Measurements from ENCODE around the gene FLACC1.

Gene FLACC1, protein sequence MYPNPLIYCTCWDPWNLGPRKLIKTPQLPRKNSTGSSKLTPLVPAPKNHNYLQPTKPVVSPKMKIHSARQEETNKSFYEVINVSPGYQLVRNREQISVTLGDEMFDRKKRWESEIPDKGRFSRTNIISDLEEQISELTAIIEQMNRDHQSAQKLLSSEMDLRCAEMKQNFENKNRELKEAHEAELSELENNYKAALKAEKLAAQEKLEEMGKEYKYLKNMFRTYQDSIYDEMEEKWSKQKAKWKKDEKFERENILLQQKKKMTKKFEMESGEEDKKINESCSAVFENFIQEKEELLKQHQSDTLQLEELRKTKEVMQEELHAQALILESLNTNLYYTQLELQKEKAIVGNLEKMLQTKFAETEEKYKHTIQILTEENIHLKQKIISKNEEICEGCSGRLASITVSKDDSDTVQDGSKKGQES

DNA sequence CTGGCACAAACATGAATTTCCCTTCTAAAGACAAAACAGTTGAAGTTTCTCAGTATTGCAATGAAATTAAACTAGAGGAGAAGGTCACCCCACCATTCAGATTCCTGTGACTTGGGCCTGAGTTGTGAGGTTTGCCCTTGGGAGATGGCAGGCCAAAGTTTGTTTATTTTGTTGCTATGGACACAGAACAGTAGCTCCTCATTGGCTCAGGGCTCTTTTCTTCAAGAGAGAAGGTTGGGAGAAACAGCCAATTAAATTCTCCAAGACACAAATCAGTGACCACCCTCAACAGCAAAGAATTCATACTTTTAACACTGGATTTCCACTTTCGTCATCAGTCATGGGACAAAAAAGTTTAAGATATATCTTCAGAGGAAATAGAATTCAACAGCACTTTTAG is at the start of gene FLACC1:
FLACC1 (minus strand) TSS at position 125 of the 400 bp plus-strand sequence. CDS start 5,941 bp downstream, outside the sequence.
- no peaks in the 10 kb centered on the region for H4K20me1 ChIP-seq (ENCODE audit: insufficient read depth, low read length)
- no peak within 1 kb of the TSS for H3K9ac ChIP-seq (ENCODE audit: low read length)
- 0 out of 2 replicates have a peak, but pooled peaks cover 4% of the 10 kb centered on the region for H3K4me1 ChIP-seq (ENCODE audit: low read length)
- no peak within 1 kb of the TSS for H3K4me2 ChIP-seq (ENCODE audit: low read depth, low read length)
- H3K9me2 ChIP-seq (replicated peaks; ENCODE audit: insufficient read depth, low read length): no peaks in the 10 kb centered on the region
- no peak within 1 kb of the TSS for H2AFZ ChIP-seq (ENCODE audit: low read length)
- H3K79me2 ChIP-seq (ENCODE audit: low read length): no peaks in the 10 kb centered on the region
- no peaks in the 10 kb centered on the region for H3K9me3 ChIP-seq (replicated peaks; ENCODE audit: insufficient read depth, low read length)
- H3K27me3 ChIP-seq (replicated peaks; ENCODE audit: insufficient read depth, low read length): no peaks in the 10 kb centered on the region
- no peak for DNase-seq
- H3K36me3 ChIP-seq (replicated peaks; ENCODE audit: insufficient read depth, low read length): no peaks in the 10 kb centered on the region
- H3F3A ChIP-seq (ENCODE audit: insufficient read depth, low read length): no peaks in the 10 kb centered on the region
- H3K4me3 ChIP-seq (ENCODE audit: low read length): no peak within 1 kb of the TSS
- TF ChIP-seq EZH2 (optimal IDR thresholded peaks at IDR 0.05; ENCODE audit: low read depth, low read length) (no peak), EZH2phosphoT487 (IDR thresholded peaks at IDR 0.05; ENCODE audit: low read length) (no peak)
- TF ChIP-seq, protein P1, sequence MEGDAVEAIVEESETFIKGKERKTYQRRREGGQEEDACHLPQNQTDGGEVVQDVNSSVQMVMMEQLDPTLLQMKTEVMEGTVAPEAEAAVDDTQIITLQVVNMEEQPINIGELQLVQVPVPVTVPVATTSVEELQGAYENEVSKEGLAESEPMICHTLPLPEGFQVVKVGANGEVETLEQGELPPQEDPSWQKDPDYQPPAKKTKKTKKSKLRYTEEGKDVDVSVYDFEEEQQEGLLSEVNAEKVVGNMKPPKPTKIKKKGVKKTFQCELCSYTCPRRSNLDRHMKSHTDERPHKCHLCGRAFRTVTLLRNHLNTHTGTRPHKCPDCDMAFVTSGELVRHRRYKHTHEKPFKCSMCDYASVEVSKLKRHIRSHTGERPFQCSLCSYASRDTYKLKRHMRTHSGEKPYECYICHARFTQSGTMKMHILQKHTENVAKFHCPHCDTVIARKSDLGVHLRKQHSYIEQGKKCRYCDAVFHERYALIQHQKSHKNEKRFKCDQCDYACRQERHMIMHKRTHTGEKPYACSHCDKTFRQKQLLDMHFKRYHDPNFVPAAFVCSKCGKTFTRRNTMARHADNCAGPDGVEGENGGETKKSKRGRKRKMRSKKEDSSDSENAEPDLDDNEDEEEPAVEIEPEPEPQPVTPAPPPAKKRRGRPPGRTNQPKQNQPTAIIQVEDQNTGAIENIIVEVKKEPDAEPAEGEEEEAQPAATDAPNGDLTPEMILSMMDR (IDR thresholded peaks at IDR 0.05; ENCODE audit: low read length): no peak
- no peak within 1 kb of the TSS for H3K27ac ChIP-seq (ENCODE audit: low read length)

DNA sequence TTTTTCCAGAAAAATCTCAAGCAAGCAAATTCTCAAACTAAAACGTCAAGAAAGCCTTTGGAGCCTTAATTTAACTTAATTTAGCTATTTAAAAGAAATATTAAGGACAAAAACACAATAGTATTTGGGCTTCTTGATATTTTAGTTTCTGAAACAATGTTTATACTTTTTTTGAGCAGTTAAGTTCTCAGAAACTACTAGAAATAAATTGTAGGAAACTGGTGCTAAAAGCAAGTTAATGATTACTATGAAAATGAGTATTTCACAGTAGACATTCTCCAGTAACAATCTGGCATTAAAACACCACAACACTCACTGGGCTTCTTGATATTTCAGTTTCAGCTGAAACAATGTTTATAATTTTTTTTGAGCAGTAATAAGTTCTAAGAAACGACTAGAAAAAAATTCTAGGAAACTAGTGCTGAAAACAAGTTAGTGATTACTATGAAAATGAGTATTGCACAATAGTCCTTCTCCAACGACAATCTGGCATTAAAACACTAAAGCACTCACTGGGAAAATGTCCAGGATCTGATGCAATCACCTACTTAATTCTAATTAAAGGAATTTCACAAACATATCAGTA is 49.0 kb upstream of the FLACC1 start:
- H3K79me2 ChIP-seq (ENCODE audit: low read length): no peaks in the 10 kb centered on the region
- no peaks in the 10 kb centered on the region for H3K27me3 ChIP-seq (replicated peaks; ENCODE audit: insufficient read depth, low read length)
- no peaks in the 10 kb centered on the region for H3K9me2 ChIP-seq (replicated peaks; ENCODE audit: insufficient read depth, low read length)
- no peak overlapping the region for H2AFZ ChIP-seq (ENCODE audit: low read length)
- no peak for DNase-seq
- H3K4me3 ChIP-seq (ENCODE audit: low read length): no peak overlapping the region
- H3K9me3 ChIP-seq (replicated peaks; ENCODE audit: insufficient read depth, low read length): no peaks in the 10 kb centered on the region
- no peaks in the 10 kb centered on the region for H3K4me1 ChIP-seq (ENCODE audit: low read length)
- TF ChIP-seq EZH2 (optimal IDR thresholded peaks at IDR 0.05; ENCODE audit: low read depth, low read length) (no peak), EZH2phosphoT487 (IDR thresholded peaks at IDR 0.05; ENCODE audit: low read length) (no peak)
- TF ChIP-seq, protein P1 (IDR thresholded peaks at IDR 0.05; ENCODE audit: low read length): no peak
- H4K20me1 ChIP-seq (ENCODE audit: insufficient read depth, low read length): no peaks in the 10 kb centered on the region
- H3F3A ChIP-seq (ENCODE audit: insufficient read depth, low read length): no peaks in the 10 kb centered on the region
- no peaks in the 10 kb centered on the region for H3K36me3 ChIP-seq (replicated peaks; ENCODE audit: insufficient read depth, low read length)
- H3K4me2 ChIP-seq (ENCODE audit: low read depth, low read length): no peak overlapping the region
- H3K9ac ChIP-seq (ENCODE audit: low read length): no peak overlapping the region
- no peak overlapping the region for H3K27ac ChIP-seq (ENCODE audit: low read length)

DNA sequence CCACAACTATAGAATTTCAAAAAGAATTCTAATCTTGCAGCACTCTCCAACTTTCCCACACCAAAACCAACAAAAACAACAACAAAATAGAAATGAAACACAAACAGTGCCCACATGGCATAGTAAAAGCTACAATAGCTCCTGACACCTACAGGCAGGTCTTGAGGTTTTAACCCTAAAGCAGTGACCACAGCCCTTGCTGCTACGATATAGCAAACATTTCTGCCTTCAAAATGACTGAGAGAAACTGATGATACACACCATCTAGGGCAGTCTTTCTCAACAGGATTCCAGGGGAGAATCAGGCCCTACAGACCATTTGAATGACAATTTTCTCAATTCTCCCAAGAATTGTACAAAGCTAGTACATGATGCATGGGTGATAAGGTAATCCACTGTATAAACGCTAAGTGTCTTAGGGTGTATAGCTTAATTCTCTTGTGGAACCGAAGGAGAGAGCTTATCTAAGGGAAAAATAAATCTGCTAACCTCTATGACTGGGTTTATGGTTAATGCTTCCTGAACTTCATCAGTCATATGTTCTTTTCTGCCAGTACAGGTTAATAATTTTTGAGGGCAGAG is 47.6 kb upstream of the FLACC1 start:
- H3K27ac ChIP-seq (ENCODE audit: low read length): no peak overlapping the region
- no peaks in the 10 kb centered on the region for H3F3A ChIP-seq (ENCODE audit: insufficient read depth, low read length)
- H3K9me2 ChIP-seq (replicated peaks; ENCODE audit: insufficient read depth, low read length): no peaks in the 10 kb centered on the region
- no peak overlapping the region for H3K4me3 ChIP-seq (ENCODE audit: low read length)
- no peak overlapping the region for H3K4me2 ChIP-seq (ENCODE audit: low read depth, low read length)
- DNase-seq: no peak
- H4K20me1 ChIP-seq (ENCODE audit: insufficient read depth, low read length): no peaks in the 10 kb centered on the region
- H2AFZ ChIP-seq (ENCODE audit: low read length): no peak overlapping the region
- no peak for TF ChIP-seq EZH2phosphoT487 (IDR thresholded peaks at IDR 0.05; ENCODE audit: low read length)
- TF ChIP-seq EZH2 (optimal IDR thresholded peaks at IDR 0.05; ENCODE audit: low read depth, low read length): no peak
- TF ChIP-seq, protein P1 (IDR thresholded peaks at IDR 0.05; ENCODE audit: low read length): no peak
- H3K36me3 ChIP-seq (replicated peaks; ENCODE audit: insufficient read depth, low read length): no peaks in the 10 kb centered on the region
- H3K9ac ChIP-seq (ENCODE audit: low read length): no peak overlapping the region
- no peaks in the 10 kb centered on the region for H3K4me1 ChIP-seq (ENCODE audit: low read length)
- no peaks in the 10 kb centered on the region for H3K79me2 ChIP-seq (ENCODE audit: low read length)
- H3K27me3 ChIP-seq (replicated peaks; ENCODE audit: insufficient read depth, low read length): no peaks in the 10 kb centered on the region
- H3K9me3 ChIP-seq (replicated peaks; ENCODE audit: insufficient read depth, low read length): no peaks in the 10 kb centered on the region

Measured in MM.1S (cell line).